HG03457 (cell line): ENCODE measurements around the gene CDKAL1.
"Not testable (repeated sequence)": the region's sequence is repeated elsewhere in the genome, so short reads cannot be mapped to it uniquely, and the experiment has no call there.

Source experiments
- ATAC-seq: cut with Tn5 transposase; IDR thresholded peaks from one replicate; pipeline ENCODE4 v1.9.1; 2021; ENCODE audit warnings: moderate number of reproducible peaks; ENCODE audit not compliant: unreplicated experiment

Gene CDKAL1

DNA sequence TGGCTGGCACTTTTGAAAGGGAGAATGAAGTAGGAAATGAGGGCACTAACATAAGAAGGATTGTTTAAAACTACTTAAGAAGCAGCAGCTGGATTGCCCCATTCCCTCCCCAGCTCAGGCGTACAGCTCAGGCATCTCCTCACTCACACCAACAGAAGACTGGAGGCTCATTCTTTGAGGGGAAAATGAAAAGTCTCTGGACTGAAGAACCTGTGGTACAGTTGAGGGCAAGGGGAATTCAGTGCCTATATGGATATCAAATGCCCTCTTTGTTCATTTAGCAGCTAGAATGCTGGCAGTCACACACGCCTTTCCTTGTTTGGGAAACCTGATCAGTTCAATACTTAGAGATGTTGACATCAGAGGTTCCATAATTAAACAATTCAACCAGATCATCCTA, 557.2 kb downstream of the CDKAL1 start:
- ATAC-seq = no peak

DNA sequence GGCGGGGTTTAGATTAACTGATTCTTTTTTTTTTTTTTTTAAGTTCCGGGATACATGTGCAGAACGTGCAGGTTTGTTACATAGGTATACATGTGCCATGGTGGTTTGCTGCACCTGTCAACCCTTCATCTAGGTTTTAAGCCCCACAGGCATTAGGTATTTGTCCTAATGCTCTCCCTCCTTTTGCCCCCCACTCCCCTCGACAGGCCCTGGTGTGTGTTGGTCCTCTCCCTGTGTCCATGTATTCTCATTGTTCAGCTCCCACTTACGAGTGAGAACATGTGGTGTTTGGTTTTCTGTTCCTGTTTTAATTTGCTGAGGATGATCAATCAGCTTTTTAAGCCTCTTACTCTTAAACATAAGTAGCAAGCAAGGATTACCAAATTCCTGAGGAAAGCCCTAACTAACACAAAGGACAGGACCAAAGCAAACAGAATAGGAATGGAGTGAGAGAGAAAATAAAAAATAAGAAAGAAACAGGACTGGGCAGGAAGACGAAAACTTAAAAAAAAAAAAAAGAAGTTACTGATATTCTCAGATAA, 558.0 kb downstream of the CDKAL1 start:
- ATAC-seq = not testable (repeated sequence)

DNA sequence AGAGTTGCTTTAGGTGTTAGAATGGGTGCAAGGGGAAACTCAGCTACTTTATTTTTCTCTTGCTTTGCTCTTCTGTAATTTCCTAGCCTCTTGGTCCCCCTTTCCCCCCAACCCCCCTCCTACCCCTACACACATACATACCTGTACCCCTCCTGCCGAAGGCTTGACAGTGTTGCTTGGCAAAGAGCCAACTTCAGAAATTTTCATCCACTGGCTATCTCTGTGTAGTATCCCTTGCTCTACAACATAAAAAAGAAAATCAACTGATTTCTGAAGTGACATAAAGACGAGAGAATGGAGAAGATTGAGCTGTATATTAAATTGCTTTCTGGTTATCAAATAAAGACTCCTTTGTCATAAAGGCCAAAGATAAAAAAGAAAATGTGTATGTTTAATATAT, 561.2 kb downstream of the CDKAL1 start:
- no peak for ATAC-seq

DNA sequence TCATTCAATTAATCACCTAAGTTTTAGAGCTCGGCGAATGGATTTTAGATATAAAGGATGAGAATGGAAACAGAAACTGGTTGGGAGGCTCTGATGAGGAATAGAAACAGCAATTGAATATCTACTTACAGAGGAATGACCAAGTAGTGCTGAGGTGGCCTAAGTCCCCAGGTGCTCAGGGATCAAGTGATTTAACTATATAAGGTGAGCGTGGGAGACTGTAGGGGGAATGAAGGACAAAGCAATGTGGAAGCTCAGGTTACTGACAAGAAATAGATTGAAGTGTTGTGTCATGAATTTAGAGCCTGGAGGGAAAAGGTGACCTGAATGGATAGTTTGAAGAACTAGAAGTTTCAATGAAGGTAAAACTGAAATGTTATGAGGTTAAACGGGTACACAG, 563.9 kb downstream of the CDKAL1 start:
- no peak for ATAC-seq

DNA sequence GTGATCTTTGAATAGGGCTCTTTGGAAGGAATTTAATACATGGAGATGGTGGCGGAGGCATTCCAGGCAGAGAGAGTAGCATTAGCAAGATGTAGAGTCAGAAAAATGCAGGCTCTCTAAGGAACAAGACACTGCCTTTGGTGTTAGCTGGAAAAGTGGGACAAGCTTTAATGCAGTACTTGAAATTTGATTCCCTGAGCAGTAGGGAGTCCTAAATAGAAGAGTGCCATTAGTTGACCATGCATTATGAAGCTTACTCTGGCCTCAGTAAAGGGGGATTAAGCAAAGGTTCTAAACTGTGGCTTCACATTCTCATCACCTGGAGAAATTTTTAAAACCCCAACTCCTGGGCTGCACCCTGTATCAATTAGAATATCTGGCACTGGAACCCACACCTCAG, 564.5 kb downstream of the CDKAL1 start:
- ATAC-seq = no peak

DNA sequence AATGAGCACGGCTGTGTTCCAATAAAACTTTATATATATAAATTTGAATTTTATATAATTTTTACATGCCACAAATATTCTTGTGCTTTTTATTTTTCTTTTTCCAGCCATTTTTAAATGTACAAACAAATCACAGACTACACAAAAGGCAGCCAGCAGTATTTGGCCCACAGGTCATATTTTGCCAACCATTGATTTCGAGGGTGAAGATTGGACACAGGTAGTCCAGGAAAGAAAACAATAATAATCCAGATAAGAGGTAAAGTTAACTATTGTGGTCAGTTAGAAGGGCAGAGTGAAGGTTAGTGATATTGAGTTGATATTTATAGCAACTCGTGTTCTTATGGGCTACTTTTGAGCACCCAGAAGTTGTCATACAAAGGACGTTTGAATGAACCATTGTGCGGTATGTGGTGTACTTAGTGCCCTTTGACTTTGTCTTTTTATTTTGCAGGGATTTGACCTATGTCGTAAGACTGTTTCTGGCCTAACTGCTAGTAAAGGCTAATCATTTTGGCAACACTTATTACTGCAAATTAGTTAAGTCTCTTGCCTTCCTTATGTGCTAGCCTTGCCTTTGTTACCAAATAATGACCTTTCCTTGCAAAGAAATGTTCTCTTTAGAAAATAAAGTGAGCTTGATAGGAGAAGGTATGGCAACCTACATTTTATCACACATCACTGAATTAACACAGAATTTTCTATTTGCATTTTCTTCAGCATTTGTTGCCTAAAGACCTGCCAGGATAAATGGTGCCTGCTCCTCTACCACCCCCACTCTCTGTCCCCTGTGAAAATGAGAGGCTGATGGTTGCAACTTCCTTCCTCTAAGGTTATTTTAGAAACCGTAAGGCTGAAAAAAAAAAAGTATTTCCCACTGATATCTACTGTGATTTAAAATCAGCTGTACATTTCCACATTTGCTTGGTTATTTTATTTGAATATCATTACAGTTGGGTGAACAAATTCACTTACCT, 565.4 kb downstream of the CDKAL1 start:
- no peak for ATAC-seq

DNA sequence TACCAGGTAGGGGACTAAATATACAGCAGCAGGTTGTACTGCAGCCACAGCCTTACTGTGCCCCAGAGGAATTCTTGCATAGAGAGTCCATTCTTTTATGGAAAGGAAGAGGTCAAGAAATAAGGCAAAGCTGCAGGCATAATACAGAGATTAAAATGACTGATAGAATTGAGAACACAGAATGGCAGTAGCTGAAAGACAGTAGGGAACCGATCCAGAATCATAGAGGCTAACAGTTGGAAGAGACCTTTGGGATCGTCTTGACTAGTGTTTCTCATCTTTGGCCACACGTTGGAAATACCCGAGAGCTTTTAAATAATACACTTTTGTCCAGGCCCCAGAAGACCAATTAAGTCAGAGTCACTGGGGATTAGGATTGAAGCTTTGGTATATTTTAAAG, 566.7 kb downstream of the CDKAL1 start:
- no peak for ATAC-seq

DNA sequence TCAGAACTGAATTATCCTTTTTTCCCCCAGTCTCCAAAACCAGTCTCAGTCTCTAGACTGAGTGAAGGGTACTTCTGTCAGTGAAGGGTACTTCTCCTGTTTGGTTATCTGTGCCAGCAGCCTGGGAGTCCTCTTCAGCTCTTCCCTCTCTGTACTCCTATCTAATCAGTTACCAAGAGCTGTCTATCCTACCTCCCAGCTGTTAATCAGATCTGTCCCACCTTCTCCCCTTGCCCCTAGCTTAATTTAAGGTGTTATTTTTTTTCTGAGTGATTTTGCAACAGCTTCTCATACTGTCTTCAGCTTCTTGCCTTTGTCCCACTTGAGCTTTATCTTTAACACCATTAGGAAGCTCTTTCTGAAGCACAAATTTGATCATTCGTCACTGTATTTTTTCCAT, 567.4 kb downstream of the CDKAL1 start:
- no peak for ATAC-seq

DNA sequence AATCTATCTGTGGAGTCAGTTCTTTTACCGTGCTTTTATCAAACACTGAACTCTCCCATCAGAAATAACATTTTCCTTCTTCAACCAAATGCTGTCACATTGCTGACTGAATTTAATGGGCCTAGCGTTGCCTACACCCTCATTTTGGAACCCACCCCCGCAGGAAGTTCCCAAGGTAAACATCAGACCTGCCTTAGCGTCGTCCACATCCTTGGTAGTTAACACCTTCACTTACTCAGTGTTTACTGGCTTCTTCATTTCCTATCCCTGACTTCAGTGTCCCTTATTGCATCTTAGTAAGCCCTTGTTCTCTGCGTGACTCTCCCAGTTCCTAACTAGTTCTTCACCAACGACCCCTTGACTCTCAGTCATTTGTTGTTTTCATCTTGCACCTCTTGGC, 567.9 kb downstream of the CDKAL1 start:
- no peak for ATAC-seq

DNA sequence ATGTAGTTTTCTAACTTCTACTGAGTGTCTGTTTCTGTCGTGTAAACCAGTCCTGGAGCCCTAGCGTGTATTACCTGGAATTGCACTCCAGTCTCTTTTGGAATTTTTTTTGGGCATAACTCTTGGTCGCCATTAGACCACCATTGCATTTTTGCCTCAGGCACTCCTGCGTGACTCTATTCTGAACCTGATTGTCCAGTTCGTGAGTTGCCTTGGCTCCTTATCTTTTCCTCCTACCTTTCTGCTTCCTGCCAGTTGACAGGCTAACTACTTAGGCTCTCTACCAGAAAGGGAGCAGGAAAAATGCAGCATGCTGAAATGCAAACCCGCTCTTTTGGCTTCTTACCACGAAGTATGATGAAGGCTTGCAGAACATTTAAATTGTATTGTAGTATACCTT, 568.4 kb downstream of the CDKAL1 start:
- ATAC-seq = no peak

DNA sequence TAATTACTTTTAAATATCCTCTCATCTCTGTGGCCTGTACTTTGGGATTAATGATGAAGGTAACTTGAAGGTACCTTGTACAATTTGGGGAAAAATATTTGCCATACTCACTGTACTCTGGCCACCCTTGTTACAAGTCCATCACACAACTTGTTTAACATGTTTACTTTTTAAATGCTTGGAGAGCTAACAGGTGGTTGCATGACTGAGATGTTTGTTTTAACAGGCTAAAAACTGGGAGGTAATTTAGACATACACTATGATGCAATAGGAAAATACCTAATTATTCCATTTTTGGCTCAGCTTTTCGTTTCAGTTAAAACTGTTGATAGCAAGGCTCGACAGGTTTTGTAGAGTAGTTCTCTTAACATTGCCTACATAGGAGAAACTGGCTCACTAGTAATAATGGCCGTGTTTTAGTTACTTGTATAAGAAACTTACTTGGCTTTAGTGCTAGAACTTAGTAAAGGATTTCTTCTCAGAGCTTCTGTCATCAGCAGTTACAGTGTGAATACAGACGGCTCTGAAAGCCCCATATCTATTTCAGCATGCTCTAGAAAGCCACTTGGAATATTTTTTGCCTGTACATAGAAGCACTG, 569.5 kb downstream of the CDKAL1 start:
- no peak for ATAC-seq

DNA sequence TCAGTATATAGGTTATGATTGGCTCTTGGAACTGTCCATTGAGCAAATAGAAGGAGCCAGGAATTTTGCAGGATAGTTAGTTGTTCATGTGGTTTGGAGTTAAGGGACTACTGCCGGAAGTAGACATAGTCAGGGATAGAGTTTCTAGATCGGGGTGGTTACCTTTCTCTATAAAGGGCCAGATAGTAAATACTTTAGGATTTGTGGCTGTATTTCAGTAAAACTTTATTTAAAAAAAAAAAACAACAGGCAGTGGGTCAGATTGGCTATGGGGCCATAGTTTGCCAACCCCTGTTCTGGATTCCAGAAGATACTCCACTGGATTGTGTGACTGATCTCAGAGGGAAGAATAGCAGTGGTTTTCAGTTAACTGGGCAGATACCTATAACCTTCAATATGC, 570.0 kb downstream of the CDKAL1 start:
- no peak for ATAC-seq

DNA sequence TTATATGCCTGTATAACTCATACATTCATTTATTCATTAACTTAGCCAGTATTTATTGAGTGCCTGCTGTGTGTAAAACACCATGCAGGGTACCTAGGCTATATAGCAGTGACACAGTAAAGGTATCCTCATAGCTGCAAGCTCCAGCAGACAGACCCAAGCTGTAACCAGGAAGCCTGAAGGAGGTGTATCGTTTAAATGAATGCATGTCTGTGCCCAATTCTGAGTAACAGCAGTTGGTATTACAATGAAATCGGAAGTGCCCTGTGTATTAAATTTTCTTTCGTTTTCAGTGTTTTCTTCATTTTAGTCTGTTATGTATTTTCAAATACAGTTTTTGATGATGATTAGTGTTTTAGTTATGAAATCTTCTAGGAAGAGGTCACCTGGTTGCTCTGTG, 573.5 kb downstream of the CDKAL1 start:
- no peak for ATAC-seq

DNA sequence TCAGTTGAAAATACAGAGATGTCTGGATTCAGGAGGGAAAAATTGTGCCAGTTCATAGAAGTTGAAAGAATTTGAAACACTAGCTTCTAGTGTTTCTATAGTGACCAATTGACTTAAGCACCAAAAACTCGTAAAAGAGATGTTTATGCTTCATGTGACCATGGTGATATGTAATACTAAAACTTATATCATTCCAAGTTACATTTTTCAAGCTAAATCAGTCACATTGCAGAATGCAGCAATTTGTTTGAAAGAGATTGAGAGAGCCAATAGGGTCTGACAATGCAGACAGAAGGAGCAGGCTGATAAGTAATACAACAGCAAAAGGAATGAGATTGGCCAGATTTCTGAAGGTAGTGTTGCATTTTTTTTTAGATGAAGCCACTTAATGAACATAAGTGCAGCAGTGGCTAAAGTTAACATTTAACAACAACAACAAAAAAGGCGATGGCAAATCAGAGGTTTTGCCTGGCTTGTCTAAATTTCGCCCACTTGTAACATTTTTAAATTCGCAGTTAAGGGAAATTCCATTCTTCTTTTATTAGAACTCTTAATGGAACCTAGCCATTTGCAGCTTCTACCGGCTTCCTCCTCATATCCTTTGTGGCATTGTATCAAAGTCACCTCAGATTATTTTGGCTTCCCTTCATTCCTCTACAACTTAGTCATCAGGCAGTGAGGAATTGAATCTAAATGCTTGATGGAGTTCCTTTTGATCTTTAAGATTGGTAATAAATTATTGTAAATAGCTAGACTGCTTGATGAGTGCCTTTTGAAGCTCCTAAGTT, 575.3 kb downstream of the CDKAL1 start:
- ATAC-seq = no peak

DNA sequence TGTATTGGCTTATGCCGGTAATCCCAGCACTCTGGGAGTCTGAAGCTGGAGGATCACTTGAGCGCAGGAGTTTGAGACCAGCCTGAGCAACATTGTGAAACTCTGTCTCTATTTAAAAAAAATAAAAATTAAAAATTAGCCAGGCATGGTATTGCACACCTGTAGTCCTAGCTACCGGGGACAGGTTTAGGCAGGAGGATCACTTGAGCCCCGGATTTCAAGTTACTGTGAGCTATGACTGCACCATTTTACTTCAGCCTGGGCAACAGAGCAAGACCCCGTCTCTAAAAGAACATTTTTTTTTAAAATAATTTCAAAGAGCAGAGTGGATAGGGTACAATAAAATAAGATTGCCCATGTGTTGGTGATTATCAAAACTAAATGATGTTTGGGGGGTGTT, 576.4 kb downstream of the CDKAL1 start:
- no peak for ATAC-seq

DNA sequence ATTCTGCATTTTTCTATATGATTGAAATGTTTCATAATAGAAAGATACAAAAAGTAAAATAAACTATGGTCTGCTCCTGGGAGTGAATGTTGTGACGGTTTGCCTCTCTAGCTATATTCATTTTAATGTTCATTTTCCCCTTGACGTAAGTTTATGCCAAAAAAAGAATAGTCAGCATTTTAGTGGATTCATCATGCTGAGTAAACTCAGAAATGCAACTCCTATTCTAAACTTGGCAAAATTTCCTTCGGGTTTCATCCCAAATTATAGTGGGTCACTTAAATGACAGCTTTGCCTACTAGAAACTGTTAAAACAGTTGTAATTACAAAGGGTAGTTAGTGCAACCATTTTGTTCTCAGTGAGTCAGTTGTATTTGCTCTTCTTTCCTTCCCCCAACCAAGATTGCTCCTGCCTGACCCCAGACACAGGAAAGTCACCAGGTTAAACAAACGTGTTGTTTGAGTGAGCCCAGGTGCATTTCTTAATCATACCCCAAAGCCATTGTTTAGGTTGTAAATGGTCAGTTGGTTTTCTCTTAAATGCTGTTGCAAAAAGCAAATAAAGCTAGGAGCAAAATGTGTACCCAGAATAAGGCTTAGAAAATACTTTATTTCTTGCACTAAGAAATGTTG, 577.0 kb downstream of the CDKAL1 start:
- ATAC-seq = no peak

DNA sequence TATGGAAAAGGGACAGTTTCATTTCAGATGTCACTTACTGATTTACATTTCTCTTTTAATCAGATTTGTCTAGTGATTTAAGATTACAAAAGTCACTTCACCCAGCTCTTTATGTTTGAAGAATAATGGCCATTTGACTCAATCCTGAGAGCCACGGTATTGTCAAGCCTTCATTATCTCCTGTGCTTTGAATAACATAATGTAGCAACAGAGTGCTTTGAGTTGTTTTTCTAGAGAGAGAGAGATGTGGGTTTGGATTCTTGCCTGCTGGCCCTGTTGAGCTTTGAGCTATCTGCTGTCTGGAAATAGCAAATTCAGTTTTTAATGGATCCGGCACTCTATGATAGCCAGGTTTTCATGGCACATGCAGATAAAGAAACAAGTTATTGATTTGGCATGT, 580.9 kb downstream of the CDKAL1 start:
- no peak for ATAC-seq

DNA sequence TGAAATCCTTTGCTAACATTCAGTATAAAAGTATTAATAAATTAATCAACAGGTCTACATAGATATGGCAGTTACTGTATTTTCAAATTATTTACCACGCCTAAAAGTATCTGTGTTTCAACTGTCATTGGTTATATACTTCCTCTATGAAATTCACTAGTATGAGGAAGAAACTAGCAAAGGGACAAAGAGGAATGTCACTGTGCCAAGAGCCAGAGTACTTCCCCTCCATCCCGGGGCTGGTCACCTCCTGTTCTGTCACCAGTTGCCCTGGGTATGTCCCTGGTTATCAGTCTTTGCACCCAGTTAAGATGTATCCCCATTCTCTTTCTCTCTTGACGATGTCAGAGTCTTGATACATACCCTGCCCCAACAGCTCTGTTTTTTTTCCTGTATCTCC, 582.5 kb downstream of the CDKAL1 start:
- no peak for ATAC-seq

DNA sequence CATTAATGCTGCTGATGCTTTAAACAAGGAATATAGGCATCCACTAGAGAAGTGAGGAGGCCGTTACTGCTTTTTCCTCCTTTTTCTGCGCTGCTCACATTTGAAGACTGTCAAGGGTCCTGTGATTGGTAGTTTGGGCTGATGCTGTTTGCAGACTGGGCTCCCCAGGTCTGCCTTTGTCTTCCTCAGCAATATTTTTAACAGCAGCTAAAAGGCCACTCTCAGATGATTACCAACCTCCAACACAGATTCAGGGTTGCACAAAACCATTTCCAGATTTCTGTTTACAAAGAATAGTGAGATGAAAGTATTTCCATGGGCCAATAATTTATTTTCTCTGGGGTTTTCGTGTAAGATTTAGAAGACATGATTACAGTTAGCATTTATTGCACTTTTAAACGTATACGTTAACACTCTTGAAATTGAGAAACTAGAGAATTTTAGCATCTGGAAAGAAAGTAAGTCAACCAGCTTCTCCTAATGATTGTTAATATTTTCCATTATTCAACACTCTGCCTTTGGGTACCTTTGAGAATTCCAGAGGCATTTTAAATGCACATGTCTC, 584.0 kb downstream of the CDKAL1 start:
- ATAC-seq = no peak

DNA sequence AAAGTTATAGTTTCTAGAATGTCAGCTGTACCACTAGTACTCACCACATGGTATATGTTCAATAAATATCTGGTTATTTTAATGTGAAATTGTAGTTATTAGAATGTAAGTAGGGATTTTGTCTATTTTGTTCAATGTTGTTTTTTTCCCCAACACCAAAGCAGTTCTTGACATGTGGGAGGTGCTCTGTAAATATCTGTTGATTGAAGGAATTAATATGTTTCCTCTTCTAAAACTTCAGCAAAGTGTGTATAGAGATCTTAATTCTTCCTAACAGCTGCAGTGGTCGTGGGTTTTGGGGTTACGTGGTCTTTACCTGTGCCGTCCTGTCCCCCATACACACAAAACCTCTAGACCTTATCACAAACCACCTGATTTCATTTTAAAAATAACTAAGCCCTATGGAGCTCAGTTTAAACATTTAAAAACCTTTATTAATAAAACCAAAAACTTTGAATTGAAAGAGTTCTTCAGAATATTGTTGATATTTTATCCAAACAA, 587.4 kb downstream of the CDKAL1 start:
- no peak for ATAC-seq
